Dedifferentiated amniotic fluid mesenchymal stem cell (primary cell): ENCODE data around the gene SPOP.
"Not testable (repeated sequence)": the region's sequence is repeated elsewhere in the genome, so short reads cannot be mapped to it uniquely, and the experiment has no call there.

Experiments used
- DNase-seq: peaks from one replicate; pipeline ENCODE4 v3.0.0-alpha.2; 2016; ENCODE audit errors: extremely low spot score

SPOP gene

DNA sequence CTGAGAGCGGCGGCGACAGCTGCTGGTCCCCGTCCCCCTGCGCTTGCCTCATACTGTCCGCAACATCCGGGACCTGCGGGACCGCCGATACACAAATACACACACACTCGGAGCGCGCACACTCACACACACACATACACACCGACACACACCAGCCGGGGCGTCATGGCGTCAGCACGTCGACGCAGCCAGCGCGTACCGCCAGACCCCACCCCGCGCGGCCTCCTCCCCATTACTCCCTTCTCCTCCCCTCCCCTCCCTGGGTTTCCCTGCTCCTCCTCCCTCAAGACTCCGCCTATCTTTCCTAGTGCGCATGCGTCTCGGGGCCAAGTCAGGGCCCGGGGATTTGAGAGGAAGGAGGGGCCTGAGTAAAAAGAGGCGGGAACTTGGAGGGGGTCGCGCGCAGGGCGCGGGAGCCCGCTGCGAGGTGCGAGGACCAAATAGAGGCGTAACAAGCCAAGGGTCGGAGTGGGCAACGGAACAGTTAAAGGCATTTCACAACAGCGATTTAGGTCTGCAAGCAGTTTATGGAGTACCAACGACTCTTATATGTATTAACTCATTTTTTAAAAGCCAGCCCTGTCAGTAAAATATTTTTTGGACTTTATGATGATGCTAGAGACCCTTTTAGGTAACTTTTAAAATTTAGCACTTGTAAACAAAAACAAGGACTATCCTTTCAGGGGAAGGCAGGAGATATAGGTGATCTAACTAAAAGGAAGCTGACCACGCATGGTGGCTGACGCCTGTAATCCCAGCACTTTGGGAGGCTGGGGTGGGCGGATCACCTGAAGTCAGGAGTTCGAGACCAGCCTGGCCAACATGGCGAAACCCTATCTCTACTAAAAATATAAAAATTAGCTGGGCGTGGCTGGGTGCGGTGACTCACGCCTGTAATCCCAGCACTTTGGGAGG lies at the start of gene SPOP:
SPOP (minus strand) TSS at position 165 of the 915 bp plus-strand sequence. CDS start 55,287 bp downstream, outside the sequence.
- peak; percentile 99 for DNase-seq

DNA sequence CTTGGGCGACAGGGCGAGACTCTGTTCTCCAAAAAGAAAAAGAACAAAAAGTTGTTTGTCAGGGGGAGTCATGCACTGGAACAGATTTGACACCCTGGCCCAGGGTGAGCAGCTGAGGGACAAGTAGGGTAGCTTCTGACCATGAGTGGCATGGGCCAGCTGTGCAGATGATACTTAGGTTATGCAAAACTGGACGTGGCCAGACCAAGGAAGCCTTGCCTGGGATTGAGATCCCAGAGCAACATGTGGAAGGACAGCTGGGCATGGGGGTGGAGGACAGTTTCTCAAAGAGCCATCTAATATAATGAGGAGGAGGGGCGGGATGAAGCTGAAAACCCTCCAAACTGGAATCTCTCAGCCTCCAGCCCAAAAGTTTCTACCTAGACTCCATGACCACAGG lies 49.5 kb upstream of the SPOP start:
- DNase-seq, result no peak

DNA sequence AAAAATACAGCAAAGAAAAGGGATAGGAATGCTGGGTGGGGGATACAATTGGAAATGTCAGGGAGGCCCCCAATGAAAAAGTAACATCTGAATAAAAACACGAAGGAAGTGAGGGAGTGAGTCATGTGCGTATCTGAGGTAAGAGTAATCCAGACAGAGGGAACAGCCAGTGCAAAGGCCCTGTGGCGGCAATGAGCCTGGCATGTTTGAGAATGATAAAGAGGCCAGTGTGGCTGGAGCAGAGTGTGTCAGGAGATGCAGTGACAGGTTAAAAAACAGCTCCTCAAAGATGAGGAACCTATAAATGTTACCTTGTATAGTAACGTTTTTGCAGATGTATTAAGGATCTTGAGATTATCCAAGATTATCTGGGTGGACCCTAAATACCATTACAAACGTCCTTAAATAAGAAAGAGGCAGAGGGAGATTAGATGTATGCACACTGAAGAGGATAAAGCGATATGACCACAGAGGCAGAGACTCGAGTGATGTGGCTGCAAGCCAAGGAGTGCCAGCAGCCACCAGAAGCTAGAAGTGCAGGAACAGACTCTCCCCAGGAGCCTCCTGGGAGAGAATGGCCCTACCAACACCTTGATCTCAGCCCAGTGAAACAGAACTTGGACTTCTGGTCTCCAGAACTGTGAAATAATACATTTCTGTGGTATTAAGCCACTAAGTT lies 47.7 kb upstream of the SPOP start:
- DNase-seq, result no peak

- DNase-seq, result not testable (repeated sequence)
Measured at GRCh38 chr17:49724552-49724951, 46.7 kb upstream of the SPOP start.

GRCh38 chr17:49723423-49723822 lies 45.5 kb upstream of the SPOP start:
- no peak for DNase-seq

GRCh38 chr17:49722066-49722465 lies 44.2 kb upstream of the SPOP start:
- no peak for DNase-seq

- DNase-seq, result no peak
Measured at GRCh38 chr17:49717371-49717861, 39.5 kb upstream of the SPOP start.

- no peak for DNase-seq
Measured at GRCh38 chr17:49716668-49717364, 38.9 kb upstream of the SPOP start.

DNA sequence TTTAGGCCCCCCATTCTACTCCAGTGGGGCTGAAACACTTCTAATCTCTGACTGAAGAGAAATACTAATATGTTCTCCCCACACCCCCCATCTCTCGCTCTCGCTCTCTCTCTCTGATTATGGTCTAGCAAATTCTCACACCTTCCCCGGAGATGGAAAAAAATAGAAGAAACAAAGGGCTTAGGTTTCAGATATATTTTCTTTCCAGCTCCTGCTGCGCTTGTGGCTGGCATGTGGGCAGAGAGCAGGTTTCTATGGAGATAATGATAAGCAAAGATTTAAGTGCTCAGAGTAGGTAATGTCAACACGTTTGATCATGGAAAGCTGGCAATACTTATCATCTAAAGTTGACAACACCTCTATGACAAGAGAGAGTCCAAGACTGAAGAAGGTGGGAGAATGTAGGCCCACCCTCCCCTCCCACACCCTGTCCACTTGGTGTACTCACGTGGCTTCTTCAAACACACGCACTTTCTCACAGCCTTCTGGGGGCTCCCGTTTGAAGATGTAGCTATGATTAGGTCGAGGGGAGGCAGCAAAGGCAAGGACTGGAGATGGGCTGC lies 37.9 kb upstream of the SPOP start:
- no peak for DNase-seq

GRCh38 chr17:49715216-49715615 lies 37.3 kb upstream of the SPOP start:
- DNase-seq, result no peak

DNA sequence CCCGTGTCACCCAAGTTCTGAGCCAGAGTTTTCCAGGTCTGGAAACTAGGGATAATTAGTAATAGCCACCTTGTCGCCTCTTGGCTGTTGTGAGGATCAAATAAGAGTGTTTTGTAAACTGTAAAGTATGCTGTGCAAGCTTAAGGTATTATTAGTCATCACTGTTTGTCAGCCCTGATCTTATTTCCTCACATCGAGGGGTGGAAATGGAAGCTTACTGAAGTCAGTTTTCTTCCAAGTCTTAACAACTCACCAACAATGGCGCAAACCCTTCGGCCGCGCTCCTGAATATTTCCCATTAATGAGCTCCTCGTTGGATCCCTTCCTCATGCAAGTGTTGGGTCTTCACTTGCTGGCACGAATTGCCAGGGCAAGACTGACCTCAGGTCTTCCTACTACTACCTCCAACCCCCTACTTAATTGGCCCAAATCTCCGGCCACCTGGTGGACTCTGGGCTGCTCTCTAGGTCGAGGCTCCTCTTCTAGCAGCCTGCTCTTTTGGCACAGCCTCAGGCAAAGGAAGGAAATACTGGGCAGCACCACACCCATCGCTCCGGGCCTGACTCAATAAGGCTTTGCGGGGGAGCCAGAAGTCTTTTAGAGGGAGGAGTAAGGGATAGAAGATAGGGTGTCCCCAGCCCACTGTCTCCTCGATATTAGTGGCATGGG lies 30.8 kb upstream of the SPOP start:
- DNase-seq, result no peak

DNA sequence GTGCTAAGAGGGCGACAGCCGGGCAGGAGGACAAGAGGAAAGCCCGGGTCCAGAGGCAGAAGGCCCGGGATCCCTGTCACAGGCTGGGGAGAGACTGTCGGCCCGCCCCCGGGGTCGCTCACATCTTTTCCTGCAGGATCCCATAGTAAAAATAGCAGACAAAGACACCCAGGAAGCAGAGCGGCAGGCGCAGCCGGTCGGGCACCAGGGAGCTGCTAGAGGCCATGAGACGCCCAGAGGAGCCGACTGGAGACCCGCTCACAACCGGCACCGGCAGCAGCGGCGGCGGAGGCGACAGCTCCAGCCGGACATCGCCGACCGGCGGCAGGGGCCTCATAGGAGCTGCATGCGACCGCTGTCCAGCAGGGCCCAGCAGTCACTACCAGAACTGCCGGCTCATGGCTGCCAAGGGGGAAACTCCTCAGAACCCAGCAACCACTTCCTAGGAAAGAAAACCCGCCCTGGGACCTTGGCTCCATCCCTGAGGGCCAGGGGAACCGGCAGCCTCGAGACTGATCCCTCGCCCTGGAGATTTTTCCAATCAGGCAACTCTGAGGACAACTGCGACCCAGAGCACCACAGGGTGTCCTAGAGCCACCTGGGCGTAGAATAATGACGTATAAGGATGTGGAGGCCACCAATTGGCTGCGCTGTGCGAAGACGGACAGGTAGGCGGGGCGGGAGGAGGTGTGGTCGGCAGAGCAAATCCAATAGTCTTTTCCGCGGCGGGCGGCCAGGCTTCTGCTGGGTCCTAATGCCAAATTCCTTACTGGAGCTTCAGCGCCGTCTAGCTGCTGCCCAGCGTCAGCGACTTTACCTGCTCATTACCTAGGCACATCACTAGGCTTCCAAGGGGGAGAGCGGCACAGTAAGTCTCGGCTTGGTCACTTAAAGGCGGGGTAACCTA lies 30.0 kb upstream of the SPOP start, which contains the start of gene SLC35B1:
SLC35B1 (minus strand) TSS at position 357 of the 907 bp plus-strand sequence; CDS start at position 226, 131 bp downstream.
- peak; percentile 98 for DNase-seq

GRCh38 chr17:49707246-49707607 lies 29.3 kb upstream of the SPOP start:
- no peak for DNase-seq

- DNase-seq, result no peak
Measured at GRCh38 chr17:49705254-49705653, 27.4 kb upstream of the SPOP start.

DNA sequence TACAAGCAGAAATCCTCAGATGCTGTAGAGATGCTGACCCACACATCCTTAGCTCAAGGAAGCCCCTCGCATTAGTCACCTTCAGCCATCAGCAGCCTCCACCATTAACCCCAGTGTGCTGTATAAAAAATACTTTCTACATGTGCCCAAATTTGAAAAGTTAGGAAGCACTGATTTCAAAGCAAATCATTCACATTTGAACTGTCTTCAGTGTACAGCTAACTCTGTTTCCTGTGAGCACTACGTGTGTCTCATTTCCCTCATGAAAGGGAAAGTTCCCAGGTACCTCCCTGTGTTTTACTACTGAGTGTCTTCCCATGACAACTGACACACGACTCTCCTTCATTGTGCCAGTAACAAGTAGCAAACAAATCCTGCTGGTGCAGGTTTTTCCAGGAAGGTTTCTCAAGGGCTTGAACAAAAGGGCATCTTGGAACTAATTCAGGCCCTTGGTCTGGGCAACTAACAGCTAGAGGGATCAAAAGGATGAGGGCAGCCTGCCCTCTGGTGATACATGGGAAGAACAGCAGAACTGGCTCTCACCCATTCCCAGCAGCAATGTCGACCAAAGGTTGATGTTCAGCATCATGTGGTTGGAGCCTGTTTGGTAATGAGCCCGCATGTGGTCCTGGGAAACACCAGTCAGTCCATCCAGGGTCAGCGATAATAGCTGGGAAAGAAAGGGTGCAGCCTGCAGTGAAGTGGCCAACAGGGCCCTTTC lies 25.8 kb upstream of the SPOP start:
- no peak for DNase-seq

DNA sequence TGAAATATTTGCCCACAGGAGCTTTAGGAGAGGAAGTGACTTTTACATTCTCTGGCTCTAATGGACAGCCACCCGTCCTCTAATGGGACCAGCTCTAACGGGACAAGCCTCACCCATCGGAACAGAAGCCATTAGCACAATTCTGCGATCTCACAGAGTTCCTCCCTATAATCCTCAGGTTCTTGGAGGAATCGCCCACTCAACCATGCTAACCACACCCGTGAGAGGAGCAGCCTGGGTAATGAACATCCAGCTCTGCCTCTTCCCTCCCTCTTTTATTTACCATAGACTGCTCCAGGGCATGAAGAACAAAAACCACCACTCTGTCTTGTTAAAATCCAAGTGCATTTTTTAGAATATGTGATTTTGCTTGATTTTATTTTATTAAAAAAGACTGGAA lies 23.1 kb upstream of the SPOP start:
- no peak for DNase-seq

- no peak for DNase-seq
Measured at GRCh38 chr17:49699966-49700575, 22.2 kb upstream of the SPOP start.

DNA sequence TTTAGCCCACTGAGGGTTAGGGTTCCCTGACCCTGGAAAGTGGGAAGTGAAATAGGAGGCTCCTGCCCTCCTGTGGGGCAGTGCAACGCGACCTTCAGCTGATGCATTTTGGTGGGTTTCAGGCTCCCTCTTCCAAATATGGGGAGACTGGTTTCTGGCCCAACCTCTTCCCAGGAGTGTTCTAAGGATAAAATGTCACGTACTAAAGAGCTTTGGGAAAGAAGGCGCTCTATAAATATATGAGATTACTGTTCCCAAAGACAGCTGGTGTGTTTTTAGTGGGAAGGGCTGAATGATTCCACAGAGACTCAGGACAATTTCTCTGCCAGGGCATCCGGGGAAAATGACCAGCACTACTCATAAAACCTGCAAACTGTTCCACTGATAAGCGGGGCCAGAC lies 20.1 kb upstream of the SPOP start:
- no peak for DNase-seq

DNA sequence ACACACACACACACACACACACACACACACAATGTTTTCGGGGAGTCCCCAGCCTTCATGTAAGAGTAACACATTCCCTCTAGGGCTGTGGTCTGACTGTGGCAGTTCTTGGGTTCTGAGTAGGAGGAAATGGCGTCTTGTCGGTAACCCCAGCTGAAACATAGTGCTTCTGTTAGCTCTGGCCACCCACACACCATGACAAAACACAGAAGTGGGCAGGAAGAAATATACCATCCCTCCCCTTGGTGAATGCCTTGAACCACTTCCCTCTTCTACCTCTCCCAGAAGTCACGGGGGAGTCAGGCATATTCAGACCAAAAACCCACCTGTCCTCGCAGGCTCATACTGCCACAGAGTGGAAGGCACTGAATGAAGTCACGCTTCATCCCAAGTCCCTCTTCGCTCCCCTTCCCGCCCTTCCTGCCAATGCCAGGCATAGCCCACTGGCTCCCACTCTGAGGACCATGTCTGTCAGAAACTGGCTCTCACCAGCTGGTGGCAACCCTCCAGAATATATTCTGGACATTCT lies 18.4 kb upstream of the SPOP start:
- no peak for DNase-seq
